Islet of Langerhans (tissue), 1 donor: ENCODE measurements around the gene C3orf20.

ENCODE experiments used
- FAIRE-seq: peaks from one replicate; lab custom pipeline; 2011; peaks lifted over from hg19 to GRCh38; lab: Jason Lieb, UNC

C3orf20 gene

DNA sequence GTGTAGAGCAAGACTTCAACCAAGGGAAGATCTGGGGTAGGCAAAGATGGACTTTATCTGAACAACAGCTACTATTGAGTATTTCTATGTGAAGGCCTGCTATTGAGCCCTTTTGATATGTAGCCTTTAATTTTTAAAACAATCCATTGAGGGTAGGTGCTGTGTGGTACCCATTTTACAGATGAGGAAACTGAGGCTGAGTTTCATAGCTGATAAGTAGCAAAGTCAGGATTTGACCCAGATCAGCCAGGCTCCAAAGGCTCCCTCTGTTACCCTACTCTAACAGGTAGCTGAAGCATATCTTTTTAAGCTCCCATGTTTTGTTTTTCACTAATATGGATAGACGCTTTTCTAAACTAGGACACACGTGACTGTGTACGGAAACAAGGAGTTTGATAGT, 141.4 kb downstream of the C3orf20 start:
- no peak for FAIRE-seq

DNA sequence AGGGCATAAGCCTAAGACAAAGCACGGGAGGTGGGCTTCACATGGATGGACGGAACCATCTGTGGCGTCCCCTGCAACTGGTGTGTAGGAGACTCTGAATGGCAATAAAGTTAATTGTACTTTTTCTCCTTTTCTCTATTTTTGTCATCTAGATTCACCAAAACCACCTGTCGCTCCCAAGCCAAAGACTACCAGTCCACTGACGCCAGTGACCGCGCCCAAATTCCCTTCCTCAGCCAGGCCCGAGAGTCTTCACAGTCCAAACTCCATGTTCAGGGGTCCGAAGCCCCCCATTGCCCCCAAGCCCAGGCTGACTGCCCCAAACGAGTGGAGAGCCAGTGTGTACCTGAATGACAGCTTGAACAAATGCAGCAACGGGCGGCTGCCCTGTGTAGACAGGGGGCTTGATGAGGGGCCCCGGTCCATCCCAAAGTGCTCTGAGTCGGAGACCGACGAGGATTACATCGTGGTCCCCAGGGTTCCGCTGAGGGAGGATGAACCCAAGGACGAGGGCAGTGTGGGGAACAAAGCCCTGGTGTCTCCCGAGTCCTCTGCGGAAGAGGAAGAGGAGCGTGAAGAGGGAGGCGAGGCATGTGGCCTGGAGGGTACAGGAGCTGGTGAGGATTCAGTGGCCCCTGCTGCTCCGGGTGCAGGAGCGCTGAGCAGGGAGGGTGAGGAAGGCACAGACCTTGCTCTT, 144.0 kb downstream of the C3orf20 start, which contains the start of gene FGD5:
Gene FGD5 (plus strand): TSS at position 159 of the 697 bp plus-strand sequence. CDS start 110 bp downstream, at position 269.
- no peak for FAIRE-seq

- no peak for FAIRE-seq
Observed at GRCh38 chr3:14819671-14820070, 144.7 kb downstream of the C3orf20 start.

DNA sequence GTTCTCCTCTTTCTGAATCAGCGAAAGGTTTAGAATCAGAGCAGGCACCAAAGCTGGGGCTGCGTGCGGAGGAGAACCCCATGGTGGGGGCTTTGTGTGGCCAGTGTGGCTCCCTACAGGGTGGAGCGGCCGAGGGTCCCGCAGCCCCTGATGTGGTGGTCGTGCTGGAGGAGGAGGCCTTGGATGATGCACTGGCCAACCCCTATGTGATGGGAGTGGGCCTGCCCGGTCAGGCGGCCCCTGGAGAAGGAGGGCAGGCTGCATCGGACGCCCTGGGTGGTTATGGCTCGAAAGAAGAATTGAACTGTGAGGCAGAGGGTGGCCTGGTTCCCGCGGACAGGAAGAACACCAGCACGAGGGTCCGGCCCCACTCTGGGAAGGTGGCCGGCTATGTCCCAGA, 145.2 kb downstream of the C3orf20 start:
- FAIRE-seq: no peak

DNA sequence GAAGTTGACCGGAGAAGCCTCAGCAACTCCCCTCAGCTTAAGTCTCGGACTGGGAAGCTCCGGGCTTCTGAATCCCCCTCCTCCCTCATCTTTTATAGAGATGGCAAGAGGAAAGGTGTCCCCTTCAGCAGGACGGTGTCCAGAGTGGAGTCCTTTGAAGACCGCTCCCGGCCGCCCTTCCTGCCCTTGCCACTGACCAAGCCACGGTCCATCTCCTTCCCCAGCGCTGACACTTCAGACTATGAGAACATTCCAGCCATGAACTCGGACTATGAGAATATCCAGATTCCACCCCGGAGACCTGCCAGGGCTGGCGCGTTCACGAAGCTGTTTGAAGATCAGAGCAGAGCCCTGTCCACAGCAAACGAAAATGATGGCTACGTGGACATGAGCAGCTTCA, 146.2 kb downstream of the C3orf20 start:
- FAIRE-seq: no peak

- FAIRE-seq: no peak
Observed at GRCh38 chr3:14822134-14822533, 147.2 kb downstream of the C3orf20 start.
